HG02642 (cell line): Measurements from ENCODE around the gene FRK.
"Not testable (repeated sequence)": the region's sequence is repeated elsewhere in the genome, so short reads cannot be mapped to it uniquely, and the experiment has no call there.

Experiments used
- ATAC-seq: cut with Tn5 transposase; IDR thresholded peaks from one replicate; pipeline ENCODE4 v1.9.1; 2021; ENCODE audit warnings: mild to moderate bottlenecking; ENCODE audit not compliant: unreplicated experiment, poor library complexity

FRK gene

GRCh38 chr6:116078522-116078921 is 17.8 kb upstream of the FRK start:
- no peak for ATAC-seq

- ATAC-seq = no peak
Measured at GRCh38 chr6:116074732-116075390, 14.2 kb upstream of the FRK start.

- no peak for ATAC-seq
Measured at GRCh38 chr6:116073765-116074440, 13.2 kb upstream of the FRK start.

GRCh38 chr6:116072368-116072767 is 11.7 kb upstream of the FRK start:
- no peak for ATAC-seq

GRCh38 chr6:116070616-116071389 is 10.1 kb upstream of the FRK start:
- no peak for ATAC-seq

GRCh38 chr6:116070101-116070500 is 9.4 kb upstream of the FRK start:
- no peak for ATAC-seq

GRCh38 chr6:116066789-116067188 is 6.1 kb upstream of the FRK start:
- ATAC-seq = no peak

- no peak for ATAC-seq
Measured at GRCh38 chr6:116064666-116065065, 4.0 kb upstream of the FRK start.

GRCh38 chr6:116062496-116062895 is 1.8 kb upstream of the FRK start:
- no peak for ATAC-seq

GRCh38 chr6:116059713-116060571 is 749 bp downstream of the FRK start:
- ATAC-seq = peak; percentile 86

GRCh38 chr6:116057766-116058165 is 2.9 kb downstream of the FRK start:
- no peak for ATAC-seq

GRCh38 chr6:116055513-116055912 is 5.2 kb downstream of the FRK start:
- no peak for ATAC-seq

- ATAC-seq = no peak
Measured at GRCh38 chr6:116051244-116051643, 9.4 kb downstream of the FRK start.

GRCh38 chr6:116050737-116051136 is 10.0 kb downstream of the FRK start:
- ATAC-seq = no peak

GRCh38 chr6:116049321-116049720 is 11.4 kb downstream of the FRK start:
- ATAC-seq = no peak

- peak; percentile 95 for ATAC-seq
Measured at GRCh38 chr6:116047173-116047933, 13.3 kb downstream of the FRK start.

GRCh38 chr6:116046737-116047136 is 14.0 kb downstream of the FRK start:
- ATAC-seq = no peak

- not testable (repeated sequence) for ATAC-seq
Measured at GRCh38 chr6:116046272-116046671, 14.4 kb downstream of the FRK start.

GRCh38 chr6:116041934-116042333 is 18.8 kb downstream of the FRK start:
- no peak for ATAC-seq

GRCh38 chr6:116040993-116041392 is 19.7 kb downstream of the FRK start:
- ATAC-seq = no peak
